Measurements from ENCODE around the gene HSPA9.
"Not testable (repeated sequence)": the region's sequence is repeated elsewhere in the genome, so short reads cannot be mapped to it uniquely, and the experiment has no call there.

Gene HSPA9

DNA sequence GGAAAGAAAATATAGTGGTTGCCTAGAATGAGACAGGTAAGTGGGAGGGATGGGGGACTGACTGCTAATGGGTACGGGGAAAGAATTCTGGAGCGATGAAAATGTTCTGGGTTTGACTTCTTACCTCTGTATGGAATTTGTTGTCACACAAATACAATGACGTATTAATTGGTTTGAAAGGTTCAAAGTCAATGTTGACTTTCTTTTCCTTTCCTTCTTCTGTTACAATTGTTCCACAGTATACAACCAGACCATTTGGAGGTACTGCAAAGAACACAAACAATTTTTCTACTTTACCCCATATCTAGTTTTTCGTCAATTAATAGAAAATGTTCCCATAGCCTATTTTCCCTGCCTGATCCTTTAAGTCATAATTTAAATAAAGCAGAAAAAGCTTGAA, 57.8 kb downstream of the HSPA9 start:
- TF ChIP-seq, protein P1, sequence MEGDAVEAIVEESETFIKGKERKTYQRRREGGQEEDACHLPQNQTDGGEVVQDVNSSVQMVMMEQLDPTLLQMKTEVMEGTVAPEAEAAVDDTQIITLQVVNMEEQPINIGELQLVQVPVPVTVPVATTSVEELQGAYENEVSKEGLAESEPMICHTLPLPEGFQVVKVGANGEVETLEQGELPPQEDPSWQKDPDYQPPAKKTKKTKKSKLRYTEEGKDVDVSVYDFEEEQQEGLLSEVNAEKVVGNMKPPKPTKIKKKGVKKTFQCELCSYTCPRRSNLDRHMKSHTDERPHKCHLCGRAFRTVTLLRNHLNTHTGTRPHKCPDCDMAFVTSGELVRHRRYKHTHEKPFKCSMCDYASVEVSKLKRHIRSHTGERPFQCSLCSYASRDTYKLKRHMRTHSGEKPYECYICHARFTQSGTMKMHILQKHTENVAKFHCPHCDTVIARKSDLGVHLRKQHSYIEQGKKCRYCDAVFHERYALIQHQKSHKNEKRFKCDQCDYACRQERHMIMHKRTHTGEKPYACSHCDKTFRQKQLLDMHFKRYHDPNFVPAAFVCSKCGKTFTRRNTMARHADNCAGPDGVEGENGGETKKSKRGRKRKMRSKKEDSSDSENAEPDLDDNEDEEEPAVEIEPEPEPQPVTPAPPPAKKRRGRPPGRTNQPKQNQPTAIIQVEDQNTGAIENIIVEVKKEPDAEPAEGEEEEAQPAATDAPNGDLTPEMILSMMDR (IDR thresholded peaks at IDR 0.05; ENCODE audit: control extremely low read depth, extremely low read depth, low read depth, missing control alignments) = no peak
- ChIA-PET POLR2A (interaction anchor here (1.3 kb wide), 1 partner anchor 26 kb away, joined by 3 read pairs; the partner anchor contains the start of gene ETF1), CTCF (interaction anchor here (2.6 to 7.6 kb wide), 2 partner anchors 13 to 14 kb away, joined by 11 to 53 read pairs; no protein-coding TSS in a partner anchor)
- no peak for DNase-seq (ENCODE audit: extremely low spot score)

DNA sequence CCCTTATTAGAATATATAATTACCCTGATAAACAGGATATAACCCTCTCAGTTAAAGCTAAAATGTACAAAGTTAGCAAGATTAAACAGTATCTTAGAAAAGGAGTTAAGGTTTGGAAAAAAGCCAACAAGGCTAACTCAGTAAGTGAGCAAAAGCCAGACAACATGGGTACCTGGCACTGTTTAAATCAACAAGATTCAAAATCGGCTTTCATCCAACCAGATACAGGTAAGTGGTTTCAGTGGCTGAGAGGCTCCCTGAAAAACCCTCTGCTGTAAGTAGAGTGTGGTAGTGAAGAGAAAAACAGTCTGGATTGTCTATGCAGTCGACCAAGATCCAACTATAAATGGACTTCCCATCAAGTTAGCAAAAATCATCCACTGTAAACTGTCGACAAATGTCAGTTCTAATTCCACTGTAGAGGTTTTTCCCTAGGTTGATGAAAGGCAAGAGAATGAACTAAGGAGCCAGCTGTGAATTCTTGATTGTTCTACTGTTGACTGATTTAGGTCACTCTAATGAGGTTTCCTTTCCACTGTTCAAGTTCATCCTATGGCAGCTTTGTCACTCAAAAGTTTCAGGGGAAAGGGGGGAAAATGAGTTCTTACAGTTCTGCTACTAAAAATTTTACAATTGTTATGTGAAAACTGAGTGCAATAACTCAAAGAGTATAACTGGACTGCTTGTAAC, 59.5 kb downstream of the HSPA9 start:
- TF ChIP-seq, protein P1 (IDR thresholded peaks at IDR 0.05; ENCODE audit: control extremely low read depth, extremely low read depth, low read depth, missing control alignments) = no peak
- DNase-seq (ENCODE audit: extremely low spot score) = no peak
- ChIA-PET CTCF (interaction anchor here (1.3 to 7.6 kb wide), 4 partner anchors 10 to 164 kb away, joined by 3 to 53 read pairs (median 6); no protein-coding TSS in a partner anchor), POLR2A (no interaction called here)

DNA sequence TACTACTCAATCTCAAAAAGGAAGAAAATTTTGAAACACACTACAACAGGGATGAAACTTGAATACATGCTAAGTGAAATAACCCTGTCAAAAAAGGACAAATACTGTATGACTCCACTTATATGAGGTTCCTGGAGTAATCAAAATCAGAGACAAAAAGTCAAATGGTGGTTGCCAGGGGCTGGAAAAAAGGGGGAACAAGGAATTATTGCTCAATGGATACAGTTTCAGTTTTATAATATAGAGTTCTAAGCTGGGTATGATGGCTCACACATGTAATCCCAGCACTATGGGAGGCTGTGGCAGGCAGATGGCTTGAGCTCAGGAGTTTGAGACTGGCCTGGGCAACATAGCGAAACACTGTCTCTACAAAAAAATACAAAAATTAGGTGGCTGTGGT, 61.2 kb downstream of the HSPA9 start:
- POLR2A ChIA-PET = no interaction called here
- DNase-seq (ENCODE audit: extremely low spot score) = no peak
- TF ChIP-seq, protein P1 (IDR thresholded peaks at IDR 0.05; ENCODE audit: control extremely low read depth, extremely low read depth, low read depth, missing control alignments) = no peak
- CTCF ChIA-PET = interaction anchor here (0.8 to 7.6 kb wide), 6 partner anchors 10 to 64 kb away, joined by 3 to 53 read pairs (median 3); no protein-coding TSS in a partner anchor

DNA sequence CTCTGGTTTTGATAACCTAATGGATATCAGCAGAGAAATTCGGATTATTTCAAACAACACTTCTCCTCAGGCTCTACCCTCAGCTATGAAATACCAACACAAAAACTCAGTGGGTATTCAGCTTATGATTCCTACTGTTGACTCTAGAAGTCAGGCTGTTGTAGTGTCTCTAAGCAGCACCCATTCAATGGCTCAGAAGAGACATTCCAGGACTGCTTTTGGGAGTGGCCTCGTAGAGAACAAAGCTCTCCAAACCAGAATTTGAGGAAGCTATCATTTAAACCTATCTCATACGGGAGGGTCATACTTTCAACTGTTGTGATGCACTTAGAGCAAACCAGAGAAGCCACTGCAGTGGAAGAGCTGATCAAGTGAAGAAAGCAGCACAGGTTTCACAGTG, 66.2 kb downstream of the HSPA9 start:
- POLR2A ChIA-PET = no interaction called here
- TF ChIP-seq, protein P1 (IDR thresholded peaks at IDR 0.05; ENCODE audit: control extremely low read depth, extremely low read depth, low read depth, missing control alignments) = no peak
- DNase-seq (ENCODE audit: extremely low spot score) = no peak
- CTCF ChIA-PET = interaction anchor here (0.9 to 1.1 kb wide), 5 partner anchors 12 to 157 kb away, joined by 3 to 8 read pairs (median 3); partner anchors contain the start of gene KDM3B

DNA sequence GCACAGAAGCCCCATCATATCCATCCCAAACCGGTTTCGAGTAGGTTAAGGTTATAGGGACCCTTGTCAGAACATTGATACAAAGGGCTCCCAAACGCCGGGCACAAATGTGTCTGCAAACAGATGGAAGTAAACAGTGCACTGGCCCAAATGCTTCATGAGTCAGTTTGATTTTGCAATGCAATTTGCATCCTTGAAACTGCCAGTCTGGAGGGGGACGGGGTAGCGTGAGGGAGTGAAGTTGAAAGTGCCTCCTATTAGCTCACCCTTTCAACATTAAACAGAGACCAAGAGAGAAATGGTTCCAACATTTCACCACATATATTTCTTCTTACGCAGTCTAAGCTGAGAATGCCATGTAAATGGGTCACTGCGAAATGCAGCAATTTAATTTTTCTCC, 67.7 kb downstream of the HSPA9 start:
- CTCF ChIA-PET; POLR2A ChIA-PET; DNase-seq (ENCODE audit: extremely low spot score): not testable (repeated sequence)

DNA sequence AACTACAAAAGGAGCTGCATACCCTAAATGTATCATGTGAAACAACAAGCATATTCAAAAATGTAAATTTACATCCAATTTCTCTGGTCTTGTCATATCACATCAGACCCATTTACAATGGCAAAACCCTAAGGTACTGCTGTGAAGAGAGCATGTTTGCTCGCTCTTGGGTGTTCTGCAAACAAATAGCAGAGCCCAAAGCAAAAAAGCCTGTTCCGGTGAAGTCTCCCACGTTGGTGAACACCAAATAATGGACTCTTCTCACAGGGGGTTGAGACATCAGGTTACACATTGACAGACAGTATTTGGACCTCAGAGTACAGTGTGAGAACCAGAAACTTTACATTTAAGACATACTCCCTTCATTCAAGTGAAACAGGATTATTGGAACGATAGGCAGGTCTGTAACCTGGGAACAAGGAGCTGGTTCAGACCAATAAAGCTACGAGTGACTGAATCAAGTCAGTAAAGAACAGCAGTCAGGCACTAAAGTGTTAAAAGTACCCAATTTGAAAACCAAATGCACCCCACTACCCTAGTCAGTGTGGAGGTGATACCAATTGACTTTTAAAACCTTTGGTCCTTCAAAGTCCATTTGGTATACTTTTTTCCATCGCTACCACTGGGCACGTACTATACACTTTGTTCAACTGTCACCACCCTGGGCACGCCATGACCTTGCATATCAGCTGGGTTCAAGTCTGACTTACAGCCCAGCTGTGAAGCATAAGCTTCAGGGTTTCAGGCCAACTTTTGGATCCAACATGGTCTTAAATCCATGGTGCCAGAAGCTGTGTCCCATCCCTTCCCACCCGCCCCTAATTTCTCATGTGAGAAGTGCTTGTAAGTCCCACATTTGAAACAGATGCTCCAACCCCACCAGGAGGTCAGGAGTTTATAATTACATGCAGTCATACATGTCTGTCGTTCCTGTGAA, 68.6 kb downstream of the HSPA9 start:
- CTCF ChIA-PET = interaction anchor here (1.3 kb wide), 1 partner anchor 91 kb away, joined by 3 read pairs; no protein-coding TSS in a partner anchor
- TF ChIP-seq, protein P1 (IDR thresholded peaks at IDR 0.05; ENCODE audit: control extremely low read depth, extremely low read depth, low read depth, missing control alignments) = no peak
- POLR2A ChIA-PET = no interaction called here
- no peak for DNase-seq (ENCODE audit: extremely low spot score)

Measured in GM10248 (cell line).